Measurements from ENCODE around the gene IL1RL1.
"Not testable (repeated sequence)": the region's sequence is repeated elsewhere in the genome, so short reads cannot be mapped to it uniquely, and the experiment has no call there.

Gene IL1RL1

DNA sequence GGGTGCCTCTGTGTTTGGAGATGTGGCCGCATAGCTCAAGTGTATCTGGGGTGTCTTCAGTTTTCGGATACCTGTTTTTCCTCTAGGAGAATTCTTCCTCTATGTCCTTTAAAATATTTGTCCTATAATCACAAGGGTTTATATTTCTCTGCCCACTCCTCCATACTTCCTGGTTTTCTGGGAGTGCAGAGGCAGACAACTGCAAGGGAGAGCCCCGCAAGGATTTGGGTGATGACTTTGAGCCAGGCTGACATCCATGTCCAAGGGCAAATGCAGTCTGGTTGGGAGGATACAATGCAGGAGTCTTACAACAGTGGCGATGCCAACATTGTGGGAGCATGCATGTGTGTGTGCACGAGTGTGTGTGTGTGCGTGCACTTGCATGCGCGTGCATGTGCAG lies 2.1 kb downstream of the IL1RL1 start:
- WGBS, result 93% methylated on average over 8 of the region's 8 CpGs
- no peak overlapping the region for H3K4me3 ChIP-seq (ENCODE audit: low read length)
- H3K27ac ChIP-seq (ENCODE audit: low read depth, low read length), result no peak overlapping the region
- H3K36me3 ChIP-seq (ENCODE audit: insufficient read depth, low read length), result no peaks in the 10 kb centered on the region
- no peaks in the 10 kb centered on the region for H3K27me3 ChIP-seq (ENCODE audit: insufficient read depth, low read length)
- H3K4me1 ChIP-seq (ENCODE audit: insufficient read depth, low read length), result no peaks in the 10 kb centered on the region
- H3K9me3 ChIP-seq (ENCODE audit: insufficient read depth, low read depth, low read length), result no peaks in the 10 kb centered on the region
- H3K9ac ChIP-seq (ENCODE audit: low read depth, low read length), result no peak overlapping the region

DNA sequence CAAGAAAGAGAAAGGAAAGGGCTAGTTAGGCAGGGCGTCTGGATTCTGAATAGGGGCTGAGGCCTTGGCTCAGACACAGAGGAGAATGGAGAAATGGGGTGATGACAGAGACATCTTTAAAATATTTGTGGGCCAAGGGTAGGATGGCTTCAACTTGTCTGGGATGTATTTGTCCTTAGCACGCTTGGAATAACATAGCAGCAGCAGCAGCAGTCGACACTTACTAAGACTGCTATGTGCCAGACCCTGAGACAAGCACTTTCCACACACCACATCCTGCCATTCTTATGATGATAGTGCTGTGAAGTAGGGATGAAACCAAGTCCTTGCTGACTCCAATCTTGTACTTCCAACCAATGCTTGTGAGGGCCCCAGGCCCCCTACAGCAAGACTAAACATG lies 2.6 kb downstream of the IL1RL1 start:
- Histone ChIP-seq H3K27me3 (ENCODE audit: insufficient read depth, low read length) (no peaks in the 10 kb centered on the region), H3K27ac (ENCODE audit: low read depth, low read length) (no peak overlapping the region), H3K4me1 (ENCODE audit: insufficient read depth, low read length) (no peaks in the 10 kb centered on the region), H3K4me3 (ENCODE audit: low read length) (no peak overlapping the region), H3K9ac (ENCODE audit: low read depth, low read length) (no peak overlapping the region), H3K9me3 (ENCODE audit: insufficient read depth, low read depth, low read length) (no peaks in the 10 kb centered on the region), H3K36me3 (ENCODE audit: insufficient read depth, low read length) (no peaks in the 10 kb centered on the region)
- 94% methylated on average over 3 of the region's 3 CpGs for WGBS

- Histone ChIP-seq H3K27me3 (ENCODE audit: insufficient read depth, low read length) (no peaks in the 10 kb centered on the region), H3K36me3 (ENCODE audit: insufficient read depth, low read length) (no peaks in the 10 kb centered on the region), H3K9me3 (ENCODE audit: insufficient read depth, low read depth, low read length) (no peaks in the 10 kb centered on the region), H3K27ac (ENCODE audit: low read depth, low read length) (no peak overlapping the region), H3K9ac (ENCODE audit: low read depth, low read length) (no peak overlapping the region), H3K4me1 (ENCODE audit: insufficient read depth, low read length) (no peaks in the 10 kb centered on the region), H3K4me3 (ENCODE audit: low read length) (no peak overlapping the region)
- 88% methylated on average over 1 of the region's 2 CpGs for WGBS
Measured at GRCh38 chr2:102315921-102316320, 4.6 kb downstream of the IL1RL1 start.

GRCh38 chr2:102317715-102318114 lies 6.4 kb downstream of the IL1RL1 start:
- no peaks in the 10 kb centered on the region for H3K9me3 ChIP-seq (ENCODE audit: insufficient read depth, low read depth, low read length)
- H3K27ac ChIP-seq (ENCODE audit: low read depth, low read length), result no peak overlapping the region
- H3K4me3 ChIP-seq (ENCODE audit: low read length), result no peak overlapping the region
- 34% methylated on average over 2 of the region's 2 CpGs for WGBS
- H3K9ac ChIP-seq (ENCODE audit: low read depth, low read length), result no peak overlapping the region
- no peaks in the 10 kb centered on the region for H3K36me3 ChIP-seq (ENCODE audit: insufficient read depth, low read length)
- no peaks in the 10 kb centered on the region for H3K4me1 ChIP-seq (ENCODE audit: insufficient read depth, low read length)
- H3K27me3 ChIP-seq (ENCODE audit: insufficient read depth, low read length), result no peaks in the 10 kb centered on the region

DNA sequence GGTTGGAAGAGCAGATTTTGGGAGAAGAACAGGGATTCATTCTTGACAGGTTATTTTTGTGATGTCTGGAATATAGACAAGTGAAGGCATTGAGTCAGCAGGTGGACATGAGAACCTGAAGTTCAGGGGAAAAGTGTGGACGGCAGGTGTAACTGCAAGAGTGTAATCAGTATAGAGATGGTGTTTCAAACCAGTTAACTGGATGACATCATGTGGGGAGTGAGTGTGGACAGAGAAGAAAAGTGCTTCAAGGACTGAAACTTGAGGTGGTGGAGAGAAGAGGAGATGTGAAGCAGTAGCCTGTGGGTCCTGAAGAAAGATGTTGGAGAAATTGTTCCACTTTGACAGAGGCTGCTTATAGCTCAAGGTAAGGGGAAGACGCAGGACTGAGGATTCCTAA lies 7.1 kb downstream of the IL1RL1 start:
- Histone ChIP-seq H3K27me3 (ENCODE audit: insufficient read depth, low read length) (no peaks in the 10 kb centered on the region), H3K36me3 (ENCODE audit: insufficient read depth, low read length) (no peaks in the 10 kb centered on the region), H3K27ac (ENCODE audit: low read depth, low read length) (no peak overlapping the region), H3K4me1 (ENCODE audit: insufficient read depth, low read length) (no peaks in the 10 kb centered on the region), H3K9ac (ENCODE audit: low read depth, low read length) (no peak overlapping the region), H3K9me3 (ENCODE audit: insufficient read depth, low read depth, low read length) (peaks cover 3% of the 10 kb centered on the region), H3K4me3 (ENCODE audit: low read length) (no peak overlapping the region)
- 93% methylated on average over 2 of the region's 2 CpGs for WGBS

DNA sequence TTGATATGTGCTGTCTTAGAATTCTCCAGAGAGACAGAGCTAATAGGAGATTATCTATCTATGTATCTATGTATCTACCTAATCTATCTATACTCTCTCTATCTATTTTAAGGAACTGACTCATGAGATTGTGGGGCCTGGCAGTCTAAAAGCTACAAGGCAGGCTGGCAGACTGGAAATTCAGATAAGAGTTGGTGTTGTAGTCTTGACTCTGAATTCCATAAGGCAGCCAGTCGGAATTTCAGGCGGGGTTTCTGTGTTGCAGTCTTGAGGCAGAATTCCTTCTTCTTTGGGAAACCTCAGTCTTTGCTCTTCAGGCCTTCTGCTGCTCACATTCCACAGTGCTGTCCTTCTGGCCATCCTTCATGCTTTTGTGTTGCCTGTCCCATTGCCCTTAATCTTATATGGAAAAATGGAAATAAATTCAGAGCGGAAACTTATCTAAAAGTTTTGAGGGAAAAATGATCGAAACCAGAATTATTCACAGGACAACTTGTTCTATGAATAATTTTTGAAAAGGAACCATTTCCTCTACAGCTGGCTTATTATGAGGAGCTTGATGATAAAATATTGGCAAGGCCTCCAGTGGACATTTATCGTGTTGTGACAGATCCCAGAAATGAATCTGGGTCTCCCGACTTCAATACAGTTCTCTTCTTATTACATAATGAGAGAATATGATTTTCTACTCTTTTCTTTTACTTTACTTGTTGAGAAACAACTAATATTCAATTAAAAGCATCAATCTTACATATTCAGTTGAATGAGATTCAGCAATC lies 10.8 kb downstream of the IL1RL1 start:
- no peaks in the 10 kb centered on the region for H3K4me1 ChIP-seq (ENCODE audit: insufficient read depth, low read length)
- H3K4me3 ChIP-seq (ENCODE audit: low read length), result no peak overlapping the region
- H3K27me3 ChIP-seq (ENCODE audit: insufficient read depth, low read length), result no peaks in the 10 kb centered on the region
- peaks cover 11% of the 10 kb centered on the region for H3K9me3 ChIP-seq (ENCODE audit: insufficient read depth, low read depth, low read length)
- 92% methylated on average over 5 of the region's 6 CpGs for WGBS
- no peak overlapping the region for H3K27ac ChIP-seq (ENCODE audit: low read depth, low read length)
- no peaks in the 10 kb centered on the region for H3K36me3 ChIP-seq (ENCODE audit: insufficient read depth, low read length)
- no peak overlapping the region for H3K9ac ChIP-seq (ENCODE audit: low read depth, low read length)

GRCh38 chr2:102324914-102325313 lies 13.6 kb downstream of the IL1RL1 start:
- not testable (repeated sequence) for H3K27ac ChIP-seq (ENCODE audit: low read depth, low read length); H3K4me3 ChIP-seq (ENCODE audit: low read length); H3K9ac ChIP-seq (ENCODE audit: low read depth, low read length); H3K27me3 ChIP-seq (ENCODE audit: insufficient read depth, low read length); H3K36me3 ChIP-seq (ENCODE audit: insufficient read depth, low read length); H3K4me1 ChIP-seq (ENCODE audit: insufficient read depth, low read length)
- H3K9me3 ChIP-seq (ENCODE audit: insufficient read depth, low read depth, low read length), result peaks cover 11% of the 10 kb centered on the region
- WGBS, result 88% methylated on average over 5 of the region's 5 CpGs

- H3K27ac ChIP-seq (ENCODE audit: low read depth, low read length), result no peak overlapping the region
- H3K4me3 ChIP-seq (ENCODE audit: low read length), result no peak overlapping the region
- H3K4me1 ChIP-seq (ENCODE audit: insufficient read depth, low read length), result no peaks in the 10 kb centered on the region
- no peaks in the 10 kb centered on the region for H3K36me3 ChIP-seq (ENCODE audit: insufficient read depth, low read length)
- WGBS, result 89% methylated on average over 5 of the region's 5 CpGs
- no peaks in the 10 kb centered on the region for H3K9me3 ChIP-seq (ENCODE audit: insufficient read depth, low read depth, low read length)
- H3K9ac ChIP-seq (ENCODE audit: low read depth, low read length), result no peak overlapping the region
- H3K27me3 ChIP-seq (ENCODE audit: insufficient read depth, low read length), result no peaks in the 10 kb centered on the region
Measured at GRCh38 chr2:102331311-102331980, 20.1 kb downstream of the IL1RL1 start.

DNA sequence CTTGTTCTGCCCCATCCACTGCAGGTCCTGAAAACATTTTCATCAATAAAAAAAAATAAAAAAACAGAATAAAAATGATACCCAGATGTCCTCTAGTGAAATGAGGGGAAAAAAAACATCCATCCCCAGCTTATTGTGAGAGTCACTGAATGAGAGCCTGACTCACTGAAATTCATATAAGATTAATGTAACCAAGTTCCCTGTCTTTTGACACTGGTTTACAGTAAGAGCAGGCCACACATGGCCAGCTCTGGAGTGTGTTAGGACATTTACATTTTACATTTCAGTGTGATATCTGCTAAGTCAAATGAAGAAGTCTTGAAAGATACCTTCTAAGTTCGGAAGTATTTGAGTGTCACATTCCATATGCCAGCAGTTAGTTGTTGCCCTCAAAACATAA lies 23.1 kb downstream of the IL1RL1 start:
- H3K27me3 ChIP-seq (ENCODE audit: insufficient read depth, low read length), result no peaks in the 10 kb centered on the region
- H3K9me3 ChIP-seq (ENCODE audit: insufficient read depth, low read depth, low read length), result no peaks in the 10 kb centered on the region
- no peaks in the 10 kb centered on the region for H3K4me1 ChIP-seq (ENCODE audit: insufficient read depth, low read length)
- H3K27ac ChIP-seq (ENCODE audit: low read depth, low read length), result no peak overlapping the region
- 94% methylated on average over 1 of the region's 1 CpG for WGBS
- no peaks in the 10 kb centered on the region for H3K36me3 ChIP-seq (ENCODE audit: insufficient read depth, low read length)
- no peak overlapping the region for H3K4me3 ChIP-seq (ENCODE audit: low read length)
- H3K9ac ChIP-seq (ENCODE audit: low read depth, low read length), result no peak overlapping the region

GRCh38 chr2:102335871-102336366 lies 24.6 kb downstream of the IL1RL1 start:
- WGBS, result 84% methylated on average over 8 of the region's 8 CpGs
- Histone ChIP-seq H3K4me1 (ENCODE audit: insufficient read depth, low read length) (no peaks in the 10 kb centered on the region), H3K27me3 (ENCODE audit: insufficient read depth, low read length) (no peaks in the 10 kb centered on the region), H3K9me3 (ENCODE audit: insufficient read depth, low read depth, low read length) (no peaks in the 10 kb centered on the region), H3K27ac (ENCODE audit: low read depth, low read length) (no peak overlapping the region), H3K36me3 (ENCODE audit: insufficient read depth, low read length) (no peaks in the 10 kb centered on the region), H3K4me3 (ENCODE audit: low read length) (no peak overlapping the region), H3K9ac (ENCODE audit: low read depth, low read length) (no peak overlapping the region)

DNA sequence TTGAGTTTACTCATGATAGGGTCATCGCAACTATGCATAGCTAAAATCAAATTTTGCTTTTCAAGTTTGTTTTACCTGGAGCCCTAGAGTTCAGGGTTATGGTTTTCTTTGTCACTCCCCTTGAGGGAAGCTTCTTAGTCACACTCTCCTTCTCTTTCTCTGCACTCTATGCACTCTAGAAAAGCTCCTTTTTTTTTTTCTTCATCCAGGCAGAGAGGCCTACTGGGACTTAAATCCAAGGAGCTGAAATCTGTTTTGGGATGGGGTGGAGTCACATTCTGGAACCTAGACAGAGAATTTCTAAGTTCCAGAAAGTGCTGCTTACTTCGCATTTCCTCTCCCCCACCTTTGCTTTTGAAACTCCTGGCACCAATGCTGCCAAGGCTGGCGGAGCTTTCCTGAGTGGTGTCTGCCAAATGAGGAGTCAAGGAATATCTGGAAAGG lies 25.2 kb downstream of the IL1RL1 start:
- WGBS, result 95% methylated on average over 3 of the region's 3 CpGs
- Histone ChIP-seq H3K27me3 (ENCODE audit: insufficient read depth, low read length) (no peaks in the 10 kb centered on the region), H3K36me3 (ENCODE audit: insufficient read depth, low read length) (no peaks in the 10 kb centered on the region), H3K4me3 (ENCODE audit: low read length) (no peak overlapping the region), H3K27ac (ENCODE audit: low read depth, low read length) (no peak overlapping the region), H3K9me3 (ENCODE audit: insufficient read depth, low read depth, low read length) (no peaks in the 10 kb centered on the region), H3K9ac (ENCODE audit: low read depth, low read length) (no peak overlapping the region), H3K4me1 (ENCODE audit: insufficient read depth, low read length) (no peaks in the 10 kb centered on the region)

Data from HUES64 (cell line).